Mammary epithelial cell (primary cell): ENCODE measurements around the gene BEGAIN.

ENCODE experiments used
- CTCF ChIP-seq, 2 donors: IDR thresholded peaks in 1 of 2; conservative IDR thresholded peaks in 1 of 2; 2 replicates each; pipeline ENCODE4 v1.5.1; 2011 to 2012; ENCODE audit warnings: inconsistent platforms in 2 of 2, low read length in 2 of 2, mild to moderate bottlenecking in 2 of 2, control low read depth in 1 of 2, low read depth in 1 of 2; ENCODE audit not compliant: insufficient read depth in 1 of 2; ENCODE audit errors: extremely low read depth in 1 of 2
- EZH2 ChIP-seq: IDR thresholded peaks from 2 replicates; pipeline ENCODE4 v1.6.1; 2012; ENCODE audit warnings: low read length, inconsistent platforms, borderline replicate concordance

GRCh38 chr14:100500128-100500527 is 87.1 kb downstream of the BEGAIN start:
- TF ChIP-seq CTCF (conservative IDR thresholded peaks at IDR 0.05 in 1 of 2, IDR thresholded peaks at IDR 0.05 in 1 of 2; ENCODE audit: extremely low read depth in 1 of 2, insufficient read depth in 1 of 2, low read depth in 1 of 2, low read length in 2 of 2) (no peak), EZH2 (no peak)
